Transverse colon (tissue), 4 donors: ENCODE measurements around the gene CARD19. TPM values are rescaled to one million over a fixed set of nuclear protein-coding genes. Genes with fewer than 3 reads are reported as not detected.

Source experiments
- DNase-seq: peaks from one replicate; pipeline ENCODE4 v3.0.0-alpha.2; 2019
- H3K27ac ChIP-seq, 4 donors: fragments of 200-600 bp; sonication (generic); 2 replicates each; pipeline ENCODE4 v1.5.1; 2016 to 2018; ENCODE audit warnings: inconsistent platforms in 4 of 4
- H3K27me3 ChIP-seq: fragments of 200-600 bp; sonication (generic); 2 replicates; pipeline ENCODE4 v1.5.1; 2017; ENCODE audit warnings: inconsistent platforms
- H3K36me3 ChIP-seq, 4 donors: fragments of 200-600 bp; sonication (generic); 2 replicates each; pipeline ENCODE4 v1.5.1; 2017 to 2019; ENCODE audit warnings: inconsistent platforms in 4 of 4
- H3K4me1 ChIP-seq, 4 donors: fragments of 200-600 bp; sonication (generic); 2 replicates each; pipeline ENCODE4 v1.5.1; 2017 to 2020; ENCODE audit warnings: inconsistent platforms in 4 of 4
- H3K4me3 ChIP-seq, 4 donors: fragments of 200-600 bp; sonication (generic); 1 replicate in 1 of 4; 2 replicates in 3 of 4; pipeline versions ENCODE4 v1.5.1 to v1.6.1; 2017 to 2019; ENCODE audit warnings: inconsistent platforms in 4 of 4
- H3K9me3 ChIP-seq, 2 donors: fragments of 200-600 bp; sonication (generic); 2 replicates each; pipeline ENCODE4 v1.5.1; 2017 to 2019; ENCODE audit warnings: inconsistent platforms in 2 of 2
- EP300 ChIP-seq: sonication (generic); formaldehyde crosslinking; IDR thresholded peaks from one replicate; pipeline ENCODE4 v1.6.1; 2017; ENCODE audit warnings: antibody characterized with exemption, low read depth
- POLR2A ChIP-seq: fragments of 450-650 bp; IDR thresholded peaks from one replicate; pipeline ENCODE4 v1.6.1; 2016; ENCODE audit warnings: antibody characterized with exemption, mild to moderate bottlenecking, moderate library complexity
- POLR2AphosphoS5 ChIP-seq, 3 donors: sonication (generic); formaldehyde crosslinking; IDR thresholded peaks; one replicate each; pipeline ENCODE4 v1.6.1; 2016; ENCODE audit warnings: antibody characterized with exemption in 3 of 3
- WGBS, 2 donors: methylation state at CpG; one replicate each; pipeline ENCODE4 v1.1.5; 2018; ENCODE audit warnings: low coverage in 1 of 2; 5-methylcytosine and 5-hydroxymethylcytosine counted together
- in situ Hi-C, 4 donors: fragments of 200-750 bp; cut with MboI; loops; one replicate each; pipeline versions ENCODE4 v1.15.0 to v1.15.1; 2017; ENCODE audit warnings: low sequenced_read_pairs in 3 of 4, low pct_ligation_motif_present in 1 of 4, low pct_unique_long_range_greater_than_20kb in 1 of 4
- intact Hi-C: fragments of 100-400 bp; cut with DNase I; formaldehyde crosslinking; loops from one replicate; pipeline ENCODE4 v1.15.1; 2023; ENCODE audit warnings: low total_unique reads
- total RNA-seq, 4 donors: library from RNA; depleted of rRNA; stranded (reverse); fragments of >200 nt; gene quantifications; one replicate each; pipeline ENCODE4 v1.1.0, GENCODE V29; 2016
- TF ChIP-seq, protein P1 (sequence below), 5 experiments: fragments of 200-600 bp in 3 of 5; fragments of 450-650 bp in 2 of 5; sonication (generic) in 3 of 5; IDR thresholded peaks; 1 replicate in 2 of 5; 2 replicates in 3 of 5; pipeline ENCODE4 v1.5.1; 2016 to 2017; ENCODE audit warnings: antibody characterized with exemption in 5 of 5, inconsistent platforms in 3 of 5, mild to moderate bottlenecking in 2 of 5, moderate library complexity in 1 of 5

The CARD19 gene
- total RNA-seq, 4 donors from 2014 or later: 16.3 to 105 (median 88.2) TPM

DNA sequence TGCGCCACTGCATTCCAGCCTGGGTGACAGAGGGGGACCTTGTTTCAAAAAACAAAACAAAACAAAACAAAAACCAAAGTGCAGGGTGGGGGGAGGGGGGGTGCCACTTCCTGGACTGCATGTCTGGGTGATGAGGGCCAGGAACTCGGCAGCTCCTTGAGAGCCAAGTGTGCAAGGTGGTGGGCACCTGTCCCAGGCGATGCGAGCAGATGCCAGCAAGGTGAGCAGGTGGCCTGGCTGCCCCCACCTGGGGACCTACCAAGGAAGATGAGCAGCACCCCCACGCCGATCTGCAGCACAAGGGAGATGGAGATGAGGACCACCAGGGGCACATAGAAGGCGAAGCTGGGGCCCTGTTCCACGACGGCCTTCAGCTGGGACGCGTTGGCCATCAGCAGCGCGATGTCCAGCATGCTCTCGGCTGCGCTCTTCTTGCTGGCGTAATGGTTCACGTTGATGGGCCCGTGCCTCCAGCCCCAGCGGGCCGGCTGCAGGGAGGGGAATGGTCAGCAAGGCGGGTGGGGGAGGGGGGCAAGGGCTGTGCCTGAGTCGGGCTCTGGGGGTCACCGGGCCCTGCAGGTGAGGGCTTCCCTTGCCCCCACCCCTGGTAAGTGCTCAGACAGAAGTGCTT is 30.2 kb downstream of the CARD19 start:
- in situ Hi-C loops (no loop called here), intact Hi-C loops (no loop called here)
- peak overlapping the region; percentile 73 to 100 (median 96) for H3K27ac ChIP-seq
- H3K4me1 ChIP-seq: peaks cover 20 to 53% (median 38%) of the 10 kb centered on the region in 4 donors
- H3K4me3 ChIP-seq: no peak overlapping the region
- TF ChIP-seq EP300: no peak
- TF ChIP-seq, protein P1, sequence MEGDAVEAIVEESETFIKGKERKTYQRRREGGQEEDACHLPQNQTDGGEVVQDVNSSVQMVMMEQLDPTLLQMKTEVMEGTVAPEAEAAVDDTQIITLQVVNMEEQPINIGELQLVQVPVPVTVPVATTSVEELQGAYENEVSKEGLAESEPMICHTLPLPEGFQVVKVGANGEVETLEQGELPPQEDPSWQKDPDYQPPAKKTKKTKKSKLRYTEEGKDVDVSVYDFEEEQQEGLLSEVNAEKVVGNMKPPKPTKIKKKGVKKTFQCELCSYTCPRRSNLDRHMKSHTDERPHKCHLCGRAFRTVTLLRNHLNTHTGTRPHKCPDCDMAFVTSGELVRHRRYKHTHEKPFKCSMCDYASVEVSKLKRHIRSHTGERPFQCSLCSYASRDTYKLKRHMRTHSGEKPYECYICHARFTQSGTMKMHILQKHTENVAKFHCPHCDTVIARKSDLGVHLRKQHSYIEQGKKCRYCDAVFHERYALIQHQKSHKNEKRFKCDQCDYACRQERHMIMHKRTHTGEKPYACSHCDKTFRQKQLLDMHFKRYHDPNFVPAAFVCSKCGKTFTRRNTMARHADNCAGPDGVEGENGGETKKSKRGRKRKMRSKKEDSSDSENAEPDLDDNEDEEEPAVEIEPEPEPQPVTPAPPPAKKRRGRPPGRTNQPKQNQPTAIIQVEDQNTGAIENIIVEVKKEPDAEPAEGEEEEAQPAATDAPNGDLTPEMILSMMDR (IDR thresholded peaks at IDR 0.05): no peak
- no peak for TF ChIP-seq POLR2A
- no peak for TF ChIP-seq POLR2AphosphoS5 (IDR thresholded peaks at IDR 0.05)
- peaks cover 0 to 8% (median 0%) of the 10 kb centered on the region in 4 donors for H3K36me3 ChIP-seq
- DNase-seq: peak; percentile 6
- WGBS, 2 donors: 90% methylated on average over 23 of the region's 23 CpGs; no CpG with 5 or more reads in 1 of the 2 donors
- no peaks in the 10 kb centered on the region for H3K9me3 ChIP-seq
- no peaks in the 10 kb centered on the region for H3K27me3 ChIP-seq

GRCh38 chr9:93126825-93127368 is 30.9 kb downstream of the CARD19 start:
- H3K9me3 ChIP-seq: no peaks in the 10 kb centered on the region
- no peaks in the 10 kb centered on the region for H3K27me3 ChIP-seq
- TF ChIP-seq POLR2A (no peak), EP300 (no peak), POLR2AphosphoS5 (IDR thresholded peaks at IDR 0.05) (no peak)
- TF ChIP-seq, protein P1 (IDR thresholded peaks at IDR 0.05): no peak
- DNase-seq: peak; percentile 16
- 65% methylated on average over 18 of the region's 18 CpGs; no CpG with 5 or more reads in 1 of the 2 donors for WGBS, 2 donors
- H3K36me3 ChIP-seq: peaks cover 0 to 8% (median 0%) of the 10 kb centered on the region in 4 donors
- peaks cover 26 to 59% (median 44%) of the 10 kb centered on the region in 4 donors for H3K4me1 ChIP-seq
- H3K4me3 ChIP-seq: no peak overlapping the region
- intact Hi-C loops: no loop called here
- in situ Hi-C loops: no loop called here
- H3K27ac ChIP-seq: peak overlapping the region; percentile 73 to 100 (median 96)

DNA sequence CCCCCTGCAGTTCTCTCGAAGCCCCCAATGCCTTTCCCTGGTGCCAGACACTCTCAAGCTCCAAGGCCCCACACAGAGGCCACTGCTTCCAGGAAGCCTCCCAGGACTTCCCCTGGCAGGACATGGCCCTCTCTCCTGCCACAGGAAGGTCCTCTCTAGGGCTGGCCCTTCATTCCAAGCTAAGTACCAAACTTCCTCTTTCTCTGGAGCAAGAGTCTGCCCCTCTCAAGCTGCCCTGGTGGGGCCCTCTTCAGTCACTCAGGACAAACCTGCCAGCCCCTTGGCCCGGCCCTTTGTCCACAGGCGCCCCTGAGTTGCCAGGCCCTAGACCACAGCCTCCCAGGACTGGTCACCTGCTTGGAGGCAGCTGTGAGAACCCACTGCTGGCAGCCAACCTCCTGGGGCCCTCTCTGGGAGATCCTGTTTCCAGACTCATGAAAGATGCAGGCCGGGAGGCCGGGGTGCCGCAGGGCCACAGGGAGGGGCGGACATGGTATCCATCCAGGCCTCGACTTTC is 31.4 kb downstream of the CARD19 start:
- peak overlapping the region; percentile 73 to 100 (median 96) for H3K27ac ChIP-seq
- TF ChIP-seq POLR2AphosphoS5 (IDR thresholded peaks at IDR 0.05): no peak
- TF ChIP-seq, protein P1 (IDR thresholded peaks at IDR 0.05): no peak
- TF ChIP-seq EP300: no peak
- TF ChIP-seq POLR2A: no peak
- no peak overlapping the region for H3K4me3 ChIP-seq
- 56% methylated on average over 8 of the region's 8 CpGs; no CpG with 5 or more reads in 1 of the 2 donors for WGBS, 2 donors
- in situ Hi-C loops: no loop called here
- DNase-seq: peak; percentile 12
- H3K27me3 ChIP-seq: no peaks in the 10 kb centered on the region
- peaks cover 0 to 8% (median 0%) of the 10 kb centered on the region in 4 donors for H3K36me3 ChIP-seq
- no peaks in the 10 kb centered on the region for H3K9me3 ChIP-seq
- H3K4me1 ChIP-seq: peaks cover 32 to 65% (median 50%) of the 10 kb centered on the region in 4 donors
- intact Hi-C loops: no loop called here

DNA sequence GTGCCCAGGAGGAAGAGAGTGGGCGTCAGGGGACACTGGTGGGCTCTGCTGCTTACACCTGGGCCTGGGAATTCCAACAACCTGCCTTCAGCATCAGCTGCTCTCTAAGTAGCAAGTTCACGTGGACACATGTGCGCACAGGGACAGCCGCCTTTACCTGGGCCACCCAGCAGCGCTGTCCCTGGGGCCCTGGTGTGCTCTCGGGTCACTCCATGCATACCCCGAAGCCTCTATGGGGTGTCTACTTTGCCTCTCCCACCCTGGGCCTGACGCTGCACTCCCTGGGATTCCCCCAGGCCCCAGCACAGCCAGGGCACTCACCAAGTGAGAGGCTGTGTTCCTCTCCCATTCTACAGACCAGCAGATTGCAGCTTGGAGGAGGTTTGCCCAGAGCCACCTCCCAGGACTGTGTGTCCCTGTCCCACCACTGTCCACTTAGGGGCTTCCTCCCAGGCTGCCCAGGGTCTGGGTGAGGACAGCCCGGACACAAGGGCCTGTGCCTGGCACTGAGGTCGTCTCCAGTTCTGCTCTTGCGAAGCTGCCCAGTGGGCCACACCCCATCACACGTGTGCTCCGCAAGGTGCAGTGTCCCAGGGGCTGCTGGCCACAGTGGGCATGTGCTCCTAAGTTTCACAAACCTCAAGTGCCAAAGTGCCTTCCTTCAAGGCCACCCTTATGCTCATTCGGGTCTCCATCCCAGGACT is 32.1 kb downstream of the CARD19 start:
- WGBS, 2 donors: 86% methylated on average over 14 of the region's 14 CpGs; no CpG with 5 or more reads in 1 of the 2 donors
- H3K4me1 ChIP-seq: peaks cover 39 to 72% (median 57%) of the 10 kb centered on the region in 4 donors
- no peaks in the 10 kb centered on the region for H3K9me3 ChIP-seq
- no peak overlapping the region for H3K4me3 ChIP-seq
- DNase-seq: no peak
- TF ChIP-seq, protein P1 (IDR thresholded peaks at IDR 0.05): no peak
- TF ChIP-seq POLR2AphosphoS5 (IDR thresholded peaks at IDR 0.05): no peak
- TF ChIP-seq EP300: no peak
- no peaks in the 10 kb centered on the region for H3K27me3 ChIP-seq
- intact Hi-C loops: no loop called here
- peaks cover 0 to 8% (median 0%) of the 10 kb centered on the region in 4 donors for H3K36me3 ChIP-seq
- in situ Hi-C loops: no loop called here
- peak overlapping the region; percentile 73 to 100 (median 96) for H3K27ac ChIP-seq
